Adipose tissue (tissue), 3 donors: ENCODE measurements around the gene MSN. TPM values are rescaled to one million over a fixed set of nuclear protein-coding genes. Genes with fewer than 3 reads are reported as not detected.
"Not testable (repeated sequence)": the region's sequence is repeated elsewhere in the genome, so short reads cannot be mapped to it uniquely, and the experiment has no call there.

Experiments
- H3K27ac ChIP-seq: one replicate; pipeline ENCODE4 v1.5.1; 2013; ENCODE audit warnings: low read depth, low read length
- WGBS, 3 donors: extraction: QIAGEN DNeasy Blood & Tissue Kit; methylation state at CpG; one replicate each; pipeline ENCODE4 v1.1.7; 2013; 5-methylcytosine and 5-hydroxymethylcytosine counted together
- polyA plus RNA-seq, 3 donors: library from polyadenylated mRNA; stranded (reverse); fragments of 200-250 nt; gene quantifications; one replicate each; pipeline ENCODE4 v1.2.3, GENCODE V29; 2013
- donor health status: healthy with polysubstance abuse.
- donor health status: Bipolar disorder and iron deficiency.
- donor health status: healthy.

MSN gene
- 100 to 1,000 TPM in 2 of 3 donors, 10 to 100 TPM in 1; 22.7 to 198 (median 172) TPM for polyA plus RNA-seq

GRCh38 chrX:65667503-65668376, at the start of gene MSN:
Gene MSN, plus strand, starts transcription at chrX:65667654. Its CDS starts 188 bp downstream, at chrX:65667842.
- WGBS, 3 donors: 0 to 30% (median 1%) methylated on average over 23 to 56 of the region's 56 CpGs
- peak within 1 kb of the TSS; percentile 75 for H3K27ac ChIP-seq

GRCh38 chrX:65620096-65620705, 47.3 kb upstream of the MSN start:
- not testable (repeated sequence) for H3K27ac ChIP-seq
- WGBS, 3 donors: 74 to 92% (median 80%) methylated on average over 23 to 33 of the region's 33 CpGs

DNA sequence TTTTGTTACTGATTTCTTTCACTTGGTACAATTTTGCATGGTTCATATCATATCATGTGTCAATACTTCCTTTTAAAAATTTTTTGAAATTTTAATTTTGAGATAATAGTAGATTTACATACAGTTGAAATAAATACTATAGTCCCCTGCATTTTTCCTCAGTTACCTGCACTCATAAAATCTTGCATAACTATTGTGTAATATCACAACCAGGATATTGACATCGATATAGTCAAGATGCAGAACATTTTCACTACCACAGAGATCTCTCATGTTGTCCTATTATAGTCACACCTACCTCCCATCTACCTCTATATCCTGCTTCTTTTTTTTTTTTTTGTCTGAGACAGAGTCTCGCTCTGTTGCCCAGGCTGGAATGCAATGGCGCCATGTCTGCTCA, 36.7 kb upstream of the MSN start:
- 79 to 88% (median 85%) methylated on average over 3 of the region's 3 CpGs for WGBS, 3 donors
- no peak overlapping the region for H3K27ac ChIP-seq

- H3K27ac ChIP-seq: no peak overlapping the region
- WGBS, 3 donors: 33 to 68% (median 58%) methylated on average over 1 of the region's 1 CpG
Observed at GRCh38 chrX:65633826-65634225, 33.6 kb upstream of the MSN start.

- 60 to 82% (median 80%) methylated on average over 3 to 4 of the region's 4 CpGs for WGBS, 3 donors
Observed at GRCh38 chrX:65634732-65635131, 32.7 kb upstream of the MSN start.

GRCh38 chrX:65635378-65635777, 32.1 kb upstream of the MSN start:
- no peak overlapping the region for H3K27ac ChIP-seq
- 46 to 58% (median 47%) methylated on average over 3 of the region's 3 CpGs for WGBS, 3 donors

More at GRCh38 chrX:65634732-65635131, 32.7 kb upstream of the MSN start:
- no peak overlapping the region for H3K27ac ChIP-seq

DNA sequence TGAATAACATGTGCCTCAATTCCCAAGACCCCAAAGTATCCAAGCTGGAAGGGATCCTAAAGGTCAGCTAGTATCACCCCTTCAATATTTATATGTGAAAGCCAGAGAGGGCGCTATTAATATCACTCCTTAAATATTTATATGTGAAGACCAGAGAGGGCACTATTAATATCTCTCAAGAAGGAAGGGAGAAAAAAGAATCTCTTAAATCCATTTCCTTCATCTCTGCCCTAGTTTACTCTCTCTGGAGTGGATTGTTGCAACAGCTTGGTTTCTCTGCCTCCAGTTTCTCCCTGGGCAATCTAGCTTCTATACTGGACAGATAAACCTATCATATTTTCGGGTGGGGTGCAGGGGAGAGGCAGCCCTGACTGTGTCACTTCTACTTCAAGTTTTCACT, 31.6 kb upstream of the MSN start:
- no peak overlapping the region for H3K27ac ChIP-seq
- 46 to 61% (median 55%) methylated on average over 2 of the region's 2 CpGs for WGBS, 3 donors

DNA sequence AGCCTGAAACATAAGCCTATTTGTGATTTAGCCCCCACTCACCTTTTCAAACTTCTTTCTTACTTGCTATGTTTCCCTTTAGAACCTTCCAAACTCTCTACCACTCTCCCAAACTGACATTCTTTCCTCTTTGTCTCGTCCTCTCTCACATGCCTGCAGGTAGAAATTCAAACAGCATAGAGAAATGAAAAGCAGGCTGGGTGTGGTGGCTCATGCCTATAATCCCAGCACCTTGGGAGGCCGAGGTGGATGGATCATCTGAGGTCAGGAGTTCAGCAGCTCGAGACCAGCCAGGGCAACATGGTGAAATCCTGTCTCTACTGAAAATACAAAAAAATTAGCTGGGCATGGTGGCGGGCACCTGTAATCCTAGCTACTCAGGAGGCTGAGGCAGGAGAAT, 31.2 kb upstream of the MSN start:
- not testable (repeated sequence) for H3K27ac ChIP-seq
- 72 to 88% (median 81%) methylated on average over 4 of the region's 4 CpGs for WGBS, 3 donors

- WGBS, 3 donors: 78 to 97% (median 97%) methylated on average over 3 to 5 of the region's 5 CpGs
Observed at GRCh38 chrX:65637335-65637734, 30.1 kb upstream of the MSN start.

GRCh38 chrX:65642914-65643491, 24.5 kb upstream of the MSN start:
- H3K27ac ChIP-seq: no peak overlapping the region
- 31 to 35% (median 35%) methylated on average over 3 of the region's 3 CpGs for WGBS, 3 donors

More at GRCh38 chrX:65637335-65637734, 30.1 kb upstream of the MSN start:
- no peak overlapping the region for H3K27ac ChIP-seq

- WGBS, 3 donors: 59 to 74% (median 69%) methylated on average over 1 of the region's 1 CpG
- H3K27ac ChIP-seq: no peak overlapping the region
Observed at GRCh38 chrX:65643531-65644052, 23.9 kb upstream of the MSN start.

- no peak overlapping the region for H3K27ac ChIP-seq
- WGBS, 3 donors: 50 to 53% methylated on average over 1 of the region's 1 CpG; no CpG with 5 or more reads in 1 of the 3 donors
Observed at GRCh38 chrX:65644621-65645289, 22.7 kb upstream of the MSN start.

DNA sequence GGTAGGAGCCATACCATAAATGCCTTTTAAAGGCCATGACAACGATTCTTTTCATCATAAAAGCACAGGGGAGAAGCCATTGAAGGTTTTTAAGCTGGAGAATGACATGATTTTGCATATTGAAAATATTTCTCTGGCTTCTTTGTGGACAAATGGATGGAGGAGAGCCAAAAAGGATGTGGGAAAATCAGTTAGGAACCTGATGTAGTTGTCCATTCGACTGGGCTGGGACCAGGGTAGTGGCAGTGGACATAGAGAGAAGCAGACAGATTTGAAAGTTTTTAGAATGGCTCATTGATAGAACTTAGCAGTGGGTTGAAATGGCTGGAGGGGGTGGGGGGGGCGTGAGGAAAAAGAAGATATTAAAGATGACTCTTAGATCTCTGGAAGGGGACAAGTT, 19.7 kb upstream of the MSN start:
- WGBS, 3 donors: 41 to 74% (median 53%) methylated on average over 2 to 3 of the region's 3 CpGs
- H3K27ac ChIP-seq: no peak overlapping the region

- no peak overlapping the region for H3K27ac ChIP-seq
- WGBS, 3 donors: 85 to 100% (median 89%) methylated on average over 1 of the region's 1 CpG
Observed at GRCh38 chrX:65652098-65652497, 15.4 kb upstream of the MSN start.

- WGBS, 3 donors: 39 to 54% (median 45%) methylated on average over 3 to 5 of the region's 7 CpGs
- not testable (repeated sequence) for H3K27ac ChIP-seq
Observed at GRCh38 chrX:65657009-65657441, 10.4 kb upstream of the MSN start.

- 60 to 93% (median 85%) methylated on average over 5 of the region's 5 CpGs for WGBS, 3 donors
- no peak overlapping the region for H3K27ac ChIP-seq
Observed at GRCh38 chrX:65657659-65658058, 9.8 kb upstream of the MSN start.

- no peak overlapping the region for H3K27ac ChIP-seq
Observed at GRCh38 chrX:65658229-65658628, 9.2 kb upstream of the MSN start.

DNA sequence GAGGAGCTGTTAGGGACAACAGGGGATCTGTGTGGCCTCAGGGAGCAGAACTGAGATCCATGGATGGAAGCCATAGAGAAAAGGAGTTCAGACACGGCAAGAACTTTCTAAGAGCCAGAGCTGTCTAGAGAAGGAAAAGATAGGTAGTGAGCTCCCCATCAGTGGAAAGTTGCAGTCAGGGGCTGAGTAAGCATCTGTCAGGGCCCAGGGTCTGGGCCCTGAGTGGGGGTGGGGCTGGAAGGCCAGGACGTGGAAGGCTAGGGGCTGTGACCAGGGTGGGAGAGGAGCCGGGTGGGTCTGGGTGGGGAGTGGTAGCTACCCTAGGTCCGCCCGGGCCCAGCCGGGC, 324 bp upstream of the MSN start:
- H3K27ac ChIP-seq: peak overlapping the region; percentile 75
- WGBS, 3 donors: 1 to 38% (median 33%) methylated on average over 1 to 6 of the region's 6 CpGs
